Effector memory CD4-positive, alpha-beta T cell (primary cell): ENCODE results near the gene ZNF335.
A peak's percentile ranks its signal among the peaks of the same experiment; 100 is the strongest.

Source experiments
- DNase-seq, 3 donors: peaks; one replicate each; pipeline ENCODE4 v3.0.0-alpha.2; 2020
- H3K27ac ChIP-seq: 2 replicates; pipeline ENCODE4 v1.7.0; 2013; ENCODE audit warnings: mild to moderate bottlenecking, low read length, moderate library complexity; ENCODE audit not compliant: insufficient read depth, poor library complexity, severe bottlenecking
- H3K27me3 ChIP-seq: replicated peaks from 2 replicates; pipeline ENCODE4 v1.7.0; 2013; ENCODE audit warnings: mild to moderate bottlenecking, low read length; ENCODE audit not compliant: insufficient read depth, control insufficient read depth, poor library complexity, severe bottlenecking
- H3K36me3 ChIP-seq: 2 replicates; pipeline ENCODE4 v1.7.0; 2013; ENCODE audit warnings: mild to moderate bottlenecking, low read length, moderate library complexity; ENCODE audit not compliant: control insufficient read depth, insufficient read depth
- H3K4me1 ChIP-seq: 2 replicates; pipeline ENCODE4 v1.7.0; 2013; ENCODE audit warnings: low read length, mild to moderate bottlenecking; ENCODE audit not compliant: control insufficient read depth, insufficient read depth, poor library complexity, severe bottlenecking
- H3K4me3 ChIP-seq: 2 replicates; pipeline ENCODE4 v1.7.0; 2013; ENCODE audit warnings: low read length, low read depth, mild to moderate bottlenecking; ENCODE audit not compliant: insufficient read depth, poor library complexity, severe bottlenecking
- H3K9me3 ChIP-seq: 2 replicates; pipeline ENCODE4 v1.7.0; 2013; ENCODE audit warnings: mild to moderate bottlenecking, low read length, moderate library complexity; ENCODE audit not compliant: control insufficient read depth

ZNF335 gene

DNA sequence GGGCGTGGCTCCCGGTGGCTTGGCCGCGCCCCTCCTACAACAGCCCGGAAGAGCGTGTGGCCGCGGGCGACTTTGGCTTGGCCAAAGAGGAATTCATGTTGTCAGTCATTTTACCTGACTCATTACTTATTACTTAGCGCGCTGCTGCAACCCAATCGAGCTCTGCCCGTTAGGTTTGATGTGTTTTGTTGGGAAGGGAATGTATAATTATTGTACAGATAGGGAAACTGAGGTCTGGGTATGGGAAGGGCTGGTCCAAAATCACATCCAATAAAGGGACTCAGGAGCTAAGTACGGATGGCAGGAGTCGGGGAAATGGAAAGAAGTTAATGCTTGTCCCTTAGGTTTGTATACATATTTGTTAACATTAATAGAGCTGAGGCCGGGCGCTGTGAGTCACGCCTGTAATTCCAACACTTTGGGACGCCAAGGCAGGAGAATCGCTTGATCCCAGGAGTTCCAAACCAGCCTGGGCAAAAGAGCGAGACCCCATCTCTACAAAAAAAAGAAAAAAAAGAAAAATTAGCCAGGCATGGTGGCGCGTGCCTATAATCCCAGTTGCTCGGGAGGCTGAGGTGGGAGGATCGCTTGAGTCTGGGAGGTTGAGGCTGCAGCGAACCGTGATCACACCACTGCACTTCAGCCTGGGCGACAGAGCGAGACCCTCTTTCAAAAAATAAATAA lies 639 bp upstream of the ZNF335 start:
- peak overlapping the region; percentile 99 for H3K27ac ChIP-seq
- peaks cover 18% of the 10 kb centered on the region for H3K4me1 ChIP-seq
- no peaks in the 10 kb centered on the region for H3K27me3 ChIP-seq
- H3K36me3 ChIP-seq: peaks cover 20% of the 10 kb centered on the region
- peak overlapping the region; percentile 71 for H3K4me3 ChIP-seq
- no peak for DNase-seq
- H3K9me3 ChIP-seq: no peaks in the 10 kb centered on the region

DNA sequence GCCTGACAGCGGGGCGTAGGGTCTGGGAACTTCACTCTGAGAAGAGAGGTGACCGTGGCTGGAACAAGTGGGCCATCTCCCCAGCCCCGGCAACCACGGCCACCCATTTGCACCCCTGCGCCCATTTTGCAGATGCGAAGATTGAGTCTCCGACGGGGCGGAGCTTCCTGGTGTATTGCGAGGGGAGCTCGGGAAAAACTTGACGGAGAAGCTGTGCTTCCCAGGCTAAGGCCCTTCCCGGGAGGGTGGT lies 653 bp downstream of the ZNF335 start:
- Histone ChIP-seq H3K27ac (peak overlapping the region; percentile 99), H3K4me3 (peak overlapping the region; percentile 71), H3K36me3 (peaks cover 29% of the 10 kb centered on the region), H3K27me3 (no peaks in the 10 kb centered on the region), H3K4me1 (peaks cover 18% of the 10 kb centered on the region), H3K9me3 (no peaks in the 10 kb centered on the region)
- no peak for DNase-seq

DNA sequence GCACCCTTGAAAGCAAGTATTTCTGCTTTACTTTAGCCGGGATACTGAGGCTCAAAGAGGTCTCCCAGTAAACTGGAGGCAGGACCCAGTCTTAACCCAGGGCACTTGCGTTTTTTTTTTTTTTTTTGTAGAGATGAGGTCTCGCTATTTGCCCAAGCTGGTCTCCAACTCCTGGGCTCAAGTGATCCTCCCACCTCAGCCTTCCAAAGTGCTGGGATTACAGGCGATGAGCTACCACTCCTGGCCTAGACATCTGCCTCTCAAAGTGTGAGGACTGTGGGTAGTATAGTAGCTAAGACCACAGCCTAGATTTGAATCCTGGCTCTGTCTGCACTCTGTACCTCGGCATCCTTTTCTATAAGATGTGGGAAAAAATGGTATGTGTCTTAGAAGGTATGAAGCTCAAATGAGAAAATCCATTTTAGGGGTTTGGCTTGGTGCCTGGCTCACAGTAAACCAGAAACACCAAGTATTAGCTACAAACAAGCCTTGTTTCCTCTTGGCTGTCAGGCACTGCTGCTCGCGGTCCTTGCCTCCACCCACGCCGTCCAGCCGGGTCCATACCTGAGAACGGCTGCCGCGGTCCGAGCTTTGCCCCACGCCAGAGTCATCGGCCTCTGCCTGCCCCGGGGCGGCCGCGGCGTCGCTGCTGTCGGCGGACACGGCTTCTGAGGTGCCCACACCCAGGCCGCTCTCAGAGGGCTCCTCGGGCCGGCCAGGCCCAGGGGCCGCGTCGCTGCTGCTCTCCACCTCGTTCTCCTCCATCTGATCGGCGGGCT lies 1.2 kb downstream of the ZNF335 start:
- H3K36me3 ChIP-seq: peaks cover 33% of the 10 kb centered on the region
- H3K4me1 ChIP-seq: peaks cover 18% of the 10 kb centered on the region
- peak overlapping the region; percentile 71 for H3K4me3 ChIP-seq
- H3K9me3 ChIP-seq: no peaks in the 10 kb centered on the region
- DNase-seq: no peak
- H3K27me3 ChIP-seq: no peaks in the 10 kb centered on the region
- peak overlapping the region; percentile 99 for H3K27ac ChIP-seq

DNA sequence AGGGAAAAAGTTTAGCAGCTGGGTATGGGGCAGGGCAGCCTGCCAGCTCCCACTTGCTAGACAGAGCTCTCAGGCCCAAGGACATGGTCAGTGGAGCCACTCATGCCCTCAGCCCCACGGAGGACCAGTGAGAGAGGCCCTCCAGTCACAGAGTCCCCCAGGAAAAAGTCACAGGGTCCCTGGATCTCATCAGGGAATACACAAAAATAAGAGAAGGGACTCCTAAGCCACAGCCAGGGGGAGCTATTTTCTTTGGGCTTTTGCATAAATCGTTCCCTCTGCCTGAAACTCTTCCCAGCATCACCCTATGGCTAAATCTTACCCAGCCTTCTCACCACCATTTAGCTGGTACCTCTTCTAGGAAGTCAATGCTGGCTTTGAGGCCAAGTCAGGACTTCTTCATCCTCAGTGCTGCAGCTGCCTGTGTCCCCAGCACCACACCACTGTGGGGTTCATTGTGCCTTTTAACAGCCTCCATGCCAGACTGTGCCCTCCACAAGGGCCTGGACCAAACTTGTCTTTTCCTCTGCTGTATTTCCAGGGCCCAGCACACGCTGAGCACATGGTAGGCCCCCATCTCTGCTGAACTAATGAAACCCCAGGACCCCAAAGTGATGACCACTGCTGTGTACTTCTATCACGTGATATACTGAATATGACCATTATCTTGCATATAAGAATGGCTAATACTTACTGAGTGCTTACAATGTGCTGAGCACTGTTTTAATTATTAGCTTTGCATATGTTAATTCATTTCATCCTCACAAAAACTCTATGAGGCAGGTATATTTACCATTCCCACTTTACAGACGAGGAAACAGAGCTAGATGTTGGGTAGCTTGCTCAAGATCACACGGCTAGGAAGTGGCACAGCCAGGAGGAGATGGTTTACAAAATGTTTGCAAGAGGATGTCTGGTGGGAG lies 2.0 kb downstream of the ZNF335 start:
- H3K9me3 ChIP-seq: no peaks in the 10 kb centered on the region
- peak overlapping the region; percentile 71 for H3K4me3 ChIP-seq
- no peak for DNase-seq
- peaks cover 41% of the 10 kb centered on the region for H3K36me3 ChIP-seq
- peak overlapping the region; percentile 0 for H3K27ac ChIP-seq
- peaks cover 18% of the 10 kb centered on the region for H3K4me1 ChIP-seq
- no peaks in the 10 kb centered on the region for H3K27me3 ChIP-seq

DNA sequence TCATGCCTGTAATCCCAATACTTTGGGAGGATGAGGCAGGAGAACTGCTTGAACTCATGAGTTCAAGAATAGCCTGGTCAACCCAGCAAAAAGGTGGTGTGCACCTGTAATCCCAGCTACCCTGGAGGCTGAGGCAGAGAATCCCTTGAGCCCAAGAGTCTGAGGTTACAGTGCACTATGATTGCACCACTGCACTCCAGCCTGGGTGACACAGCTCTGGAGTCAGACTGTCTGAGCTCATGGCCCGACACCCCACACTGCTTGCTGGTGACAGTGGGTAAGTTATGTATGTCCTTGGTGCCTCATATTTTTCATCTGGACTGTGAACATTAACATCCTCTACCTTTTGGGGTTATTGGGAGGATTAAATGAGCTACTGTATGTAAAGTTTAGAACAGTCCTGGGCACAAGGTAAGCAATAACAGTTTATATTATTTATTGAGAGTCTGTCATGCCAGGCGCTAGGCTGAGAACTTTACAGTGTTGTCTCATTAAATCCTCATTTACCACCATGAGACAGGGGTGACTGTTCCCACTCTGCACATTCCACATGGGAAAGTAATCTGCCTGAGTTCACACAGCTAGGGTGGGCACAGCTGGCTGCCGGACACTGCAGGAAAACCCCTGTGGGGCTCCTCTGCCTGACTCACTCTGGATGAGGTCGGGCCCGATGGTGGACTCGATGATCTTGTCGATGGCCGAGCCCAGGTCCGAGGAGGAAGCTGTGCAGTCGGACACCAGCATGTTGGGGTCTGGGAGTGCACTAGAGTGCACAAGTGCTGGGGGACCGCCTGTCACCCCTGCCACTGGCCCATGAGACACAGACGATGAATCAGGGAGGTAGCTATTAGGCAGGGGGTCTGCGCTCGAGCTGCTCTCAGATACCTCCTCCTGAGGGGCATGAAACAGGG lies 2.9 kb downstream of the ZNF335 start:
- H3K4me3 ChIP-seq: peak overlapping the region; percentile 71
- no peaks in the 10 kb centered on the region for H3K9me3 ChIP-seq
- no peaks in the 10 kb centered on the region for H3K27me3 ChIP-seq
- H3K27ac ChIP-seq: peak overlapping the region; percentile 0
- H3K36me3 ChIP-seq: peaks cover 50% of the 10 kb centered on the region
- peaks cover 18% of the 10 kb centered on the region for H3K4me1 ChIP-seq
- no peak for DNase-seq

DNA sequence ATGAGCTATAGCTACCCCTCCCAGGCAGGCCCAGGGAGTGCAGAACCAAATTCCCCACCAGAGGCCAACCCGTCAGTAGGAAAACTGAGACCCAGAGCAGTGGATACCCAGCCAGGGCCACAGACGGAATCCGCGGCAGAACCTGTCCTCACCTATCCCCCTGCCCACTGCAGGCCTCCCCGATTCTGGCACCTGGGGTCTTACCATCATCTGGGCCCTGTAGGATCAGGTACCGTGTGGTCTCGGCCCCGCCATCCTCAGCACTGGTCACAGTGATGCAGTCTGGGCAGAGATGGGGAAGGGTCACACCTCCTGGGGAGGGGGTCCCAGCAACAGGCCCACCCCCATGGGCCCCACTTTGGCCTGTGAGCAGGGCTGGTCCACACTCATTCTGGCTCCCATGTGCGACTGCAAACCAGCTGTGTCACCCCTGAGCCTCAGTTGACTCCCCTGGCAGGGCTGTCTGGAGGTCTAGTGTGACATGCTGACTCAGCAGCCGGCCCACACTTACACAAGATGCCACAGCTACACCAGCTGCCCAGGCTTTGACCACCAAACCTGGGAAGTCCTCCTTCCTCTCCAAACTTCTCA lies 3.8 kb downstream of the ZNF335 start:
- Histone ChIP-seq H3K36me3 (peaks cover 58% of the 10 kb centered on the region), H3K9me3 (no peaks in the 10 kb centered on the region), H3K27me3 (no peaks in the 10 kb centered on the region), H3K4me3 (no peak overlapping the region), H3K4me1 (peaks cover 18% of the 10 kb centered on the region), H3K27ac (no peak overlapping the region)
- DNase-seq: no peak

DNA sequence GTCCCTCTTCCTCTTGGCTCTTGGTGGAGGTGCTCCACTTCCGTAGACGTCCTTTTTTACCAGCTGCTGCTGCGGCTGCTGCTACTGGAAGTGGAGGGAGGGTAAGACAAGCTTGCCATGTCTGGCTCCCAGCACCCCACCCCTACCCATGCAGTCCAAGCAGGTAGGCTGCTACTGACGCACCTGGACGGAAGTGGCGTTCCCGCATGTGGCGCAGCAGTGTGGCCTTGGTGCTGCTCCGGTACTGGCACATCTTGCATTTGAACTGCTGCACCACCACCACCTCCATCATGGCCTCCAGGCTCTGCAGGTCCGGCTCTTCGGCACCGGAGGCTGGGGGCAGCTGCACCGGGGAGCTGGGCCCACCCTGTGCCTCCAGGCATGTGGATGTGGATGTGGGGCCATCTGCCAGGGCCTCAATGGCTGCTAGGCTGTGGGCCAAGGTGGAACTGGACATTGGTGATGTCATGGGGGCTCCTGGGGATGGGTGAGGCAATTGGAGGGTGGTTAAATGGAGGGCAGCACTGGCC lies 4.4 kb downstream of the ZNF335 start:
- Histone ChIP-seq H3K9me3 (no peaks in the 10 kb centered on the region), H3K27ac (no peak overlapping the region), H3K27me3 (no peaks in the 10 kb centered on the region), H3K36me3 (peaks cover 62% of the 10 kb centered on the region), H3K4me1 (peaks cover 16% of the 10 kb centered on the region), H3K4me3 (no peak overlapping the region)
- DNase-seq: no peak

DNA sequence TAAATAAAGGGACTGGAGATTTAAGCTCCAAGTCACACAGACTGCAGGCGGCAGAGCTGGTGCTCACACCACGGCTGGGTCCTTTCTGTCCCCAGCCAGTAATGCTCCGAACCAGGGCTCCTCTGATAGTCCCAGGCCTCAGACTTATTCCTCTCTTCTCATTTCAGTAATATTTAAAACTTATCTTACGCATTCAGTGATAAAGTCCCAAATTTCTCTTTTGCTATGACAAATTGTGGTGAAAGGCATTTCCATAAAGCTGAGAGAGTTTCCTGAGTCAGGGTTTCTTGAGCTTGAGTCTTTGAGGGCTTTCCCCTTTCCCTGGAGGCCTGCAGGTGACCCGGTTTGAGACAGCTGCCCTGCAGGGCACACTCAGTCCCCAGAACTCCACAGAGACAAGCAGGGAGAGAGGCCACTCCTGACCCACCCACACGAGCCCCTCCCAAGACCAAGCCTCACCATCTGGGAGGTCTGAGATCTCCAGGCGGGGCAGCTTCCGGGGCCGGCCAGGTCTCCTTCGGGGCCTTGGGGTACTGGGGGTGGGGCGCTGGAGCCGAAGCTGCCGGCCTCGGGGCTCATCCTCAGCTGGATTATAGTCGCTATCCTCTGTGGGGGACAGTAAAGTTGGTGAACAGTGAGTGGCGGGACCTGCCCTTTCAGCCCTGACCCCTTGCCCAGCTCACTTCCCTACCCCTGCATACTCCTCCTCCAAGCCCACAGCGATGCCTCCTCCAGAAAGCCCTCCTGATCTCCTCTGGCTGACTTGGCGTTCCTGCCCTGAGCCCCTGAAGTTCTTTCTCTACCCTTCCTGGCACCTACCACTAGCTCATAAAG lies 6.6 kb downstream of the ZNF335 start:
- H3K36me3 ChIP-seq: peaks cover 84% of the 10 kb centered on the region
- H3K27me3 ChIP-seq: no peaks in the 10 kb centered on the region
- DNase-seq: no peak
- peaks cover 13% of the 10 kb centered on the region for H3K4me1 ChIP-seq
- H3K4me3 ChIP-seq: no peak overlapping the region
- no peaks in the 10 kb centered on the region for H3K9me3 ChIP-seq
- no peak overlapping the region for H3K27ac ChIP-seq
